Stromal cell of bone marrow (primary cell): Measurements from ENCODE around the gene STAG1.
A peak's percentile ranks its signal among the peaks of the same experiment; 100 is the strongest.
"Not testable (repeated sequence)": the region's sequence is repeated elsewhere in the genome, so short reads cannot be mapped to it uniquely, and the experiment has no call there.

ENCODE experiments used
- DNase-seq: peaks from one replicate; pipeline ENCODE4 v3.0.0-alpha.2; 2012; ENCODE audit warnings: low read depth

Gene STAG1

DNA sequence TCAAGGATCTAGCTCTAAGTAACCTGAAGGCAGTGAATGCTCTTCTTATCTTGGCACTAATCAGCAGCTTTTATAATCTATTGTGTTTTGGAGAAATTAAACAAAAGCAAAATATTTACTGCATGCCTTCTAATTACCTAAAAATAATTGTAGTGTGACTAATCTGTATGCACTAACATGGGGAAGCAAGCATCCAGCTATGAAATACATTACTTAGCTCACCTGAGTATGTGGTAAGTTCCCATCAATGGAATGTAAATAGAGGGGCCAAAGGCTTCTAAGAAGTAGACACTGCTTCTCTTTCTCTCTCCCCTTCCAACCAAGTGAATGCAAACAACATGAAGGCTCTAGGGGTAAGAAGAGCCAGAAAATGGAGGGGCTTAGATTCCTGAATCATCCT lies 165.6 kb downstream of the STAG1 start:
- DNase-seq, result no peak

DNA sequence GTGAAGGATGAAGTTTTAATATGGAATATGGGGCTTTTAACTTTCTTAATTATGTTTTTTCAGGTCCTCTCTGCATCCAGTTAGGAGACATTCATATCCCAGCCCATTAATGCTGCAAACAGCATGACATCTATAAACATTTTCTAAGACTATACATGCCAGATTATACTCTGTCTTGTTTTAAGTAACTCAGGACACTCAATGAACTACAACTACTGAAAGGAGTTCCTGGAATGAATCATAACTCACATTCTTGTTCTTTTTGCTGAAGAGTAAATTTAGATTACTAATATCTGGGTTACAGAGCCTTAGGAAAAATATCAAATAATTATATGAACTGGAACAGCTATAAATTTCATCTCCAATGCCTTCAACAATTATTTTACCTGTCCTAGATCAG lies 167.4 kb downstream of the STAG1 start:
- DNase-seq, result no peak

DNA sequence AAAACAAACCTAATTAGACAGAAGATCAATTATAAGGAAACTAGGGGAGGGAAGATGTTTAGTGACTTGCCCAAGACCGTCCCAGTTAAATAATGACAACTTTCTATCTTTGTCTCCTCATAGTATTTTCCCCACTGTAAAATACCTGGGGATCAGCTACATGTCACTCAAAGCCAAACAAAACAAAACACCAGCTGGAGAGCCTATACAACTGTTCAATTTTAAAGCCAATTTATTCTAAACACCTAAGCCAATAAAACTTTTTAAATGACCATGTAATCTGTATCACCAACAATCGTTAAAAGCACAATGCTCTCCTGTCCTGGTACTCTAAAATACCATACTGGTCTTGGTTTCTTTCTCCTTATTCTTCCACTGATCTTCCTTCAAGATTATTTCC lies 168.4 kb downstream of the STAG1 start:
- DNase-seq, result no peak

DNA sequence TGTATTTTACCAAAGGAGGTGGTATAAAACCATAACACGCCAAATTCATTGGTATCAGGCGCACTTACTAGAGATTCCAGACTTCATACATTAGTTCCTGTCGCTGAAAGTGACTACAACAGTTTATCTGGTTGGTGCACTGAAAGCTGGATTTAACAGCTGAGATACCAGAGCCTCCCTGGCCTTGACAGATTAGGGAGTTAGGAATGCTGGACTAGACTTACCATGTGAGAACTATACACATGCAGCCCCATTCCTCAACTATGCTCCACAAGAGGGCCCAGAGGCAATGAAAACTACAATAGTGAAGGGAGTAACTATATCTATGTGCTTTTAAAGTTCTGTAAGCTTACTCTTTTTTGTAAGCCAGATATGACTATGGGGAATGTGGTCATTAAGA lies 174.4 kb downstream of the STAG1 start:
- DNase-seq, result no peak

GRCh38 chr3:136576279-136577009 lies 175.7 kb downstream of the STAG1 start:
- DNase-seq, result no peak

- DNase-seq, result no peak
These were observed 184.5 kb downstream of the STAG1 start for GRCh38 chr3:136567599-136568188.

- not testable (repeated sequence) for DNase-seq
These were observed 187.2 kb downstream of the STAG1 start for GRCh38 chr3:136564962-136565361.

DNA sequence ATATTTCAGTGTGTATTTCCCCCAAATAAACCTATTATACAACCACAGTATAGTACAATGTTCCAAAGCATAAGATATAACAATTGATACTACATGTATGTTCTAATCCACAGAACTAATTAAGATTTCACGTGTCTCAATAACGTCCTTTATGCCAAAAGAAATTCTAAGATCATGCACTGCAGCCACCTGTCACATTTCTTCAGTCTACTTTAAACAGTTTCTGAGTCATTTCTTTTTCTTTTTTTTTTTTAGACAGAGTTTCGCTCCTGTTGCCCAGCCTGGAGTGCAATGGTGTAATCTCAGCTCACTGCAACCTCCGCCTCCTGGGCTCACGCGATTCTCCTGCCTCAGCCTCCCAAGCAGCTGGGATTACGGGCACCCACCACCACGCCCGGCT lies 190.2 kb downstream of the STAG1 start:
- DNase-seq, result no peak

GRCh38 chr3:136559896-136560295 lies 192.3 kb downstream of the STAG1 start:
- DNase-seq, result no peak

DNA sequence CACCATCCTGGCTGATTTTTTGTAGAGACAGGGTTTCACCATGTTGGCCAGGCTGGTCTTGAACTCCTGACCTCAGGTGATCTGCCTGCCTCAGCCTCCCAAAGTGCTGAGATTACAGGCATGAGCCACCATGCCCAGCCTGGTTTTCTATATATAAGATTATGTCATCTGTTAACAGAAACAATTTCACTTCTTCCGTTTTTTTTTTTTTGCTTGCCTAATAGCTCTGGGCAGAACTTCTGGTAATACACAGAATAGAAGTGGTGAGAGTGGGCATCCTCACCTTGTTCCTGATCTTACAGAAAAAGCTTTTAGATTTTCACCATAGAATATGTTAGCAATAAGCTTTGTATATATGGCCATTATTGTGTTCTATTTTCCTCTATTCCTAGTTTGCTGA lies 202.7 kb downstream of the STAG1 start:
- DNase-seq, result not testable (repeated sequence)

- no peak for DNase-seq
These were observed 204.9 kb downstream of the STAG1 start for GRCh38 chr3:136547293-136547692.

DNA sequence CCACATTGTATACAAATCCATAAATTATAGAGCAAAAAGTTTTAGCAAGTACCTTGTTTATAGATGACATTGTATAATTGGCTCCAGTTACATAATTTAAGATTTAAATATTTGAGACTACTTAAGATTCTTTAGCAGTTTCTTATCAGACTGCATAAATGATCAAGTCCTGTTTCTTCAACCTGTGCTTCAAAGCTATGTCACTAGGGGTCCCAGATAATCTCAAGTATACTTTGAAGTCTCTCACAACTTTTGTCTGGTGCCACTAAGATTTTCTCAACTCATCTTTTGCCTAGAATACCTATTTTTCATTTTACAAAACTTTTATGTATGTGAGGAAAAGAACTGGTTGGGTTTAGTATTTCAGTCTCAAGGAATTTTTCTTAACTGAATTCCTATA lies 205.5 kb downstream of the STAG1 start:
- no peak for DNase-seq

DNA sequence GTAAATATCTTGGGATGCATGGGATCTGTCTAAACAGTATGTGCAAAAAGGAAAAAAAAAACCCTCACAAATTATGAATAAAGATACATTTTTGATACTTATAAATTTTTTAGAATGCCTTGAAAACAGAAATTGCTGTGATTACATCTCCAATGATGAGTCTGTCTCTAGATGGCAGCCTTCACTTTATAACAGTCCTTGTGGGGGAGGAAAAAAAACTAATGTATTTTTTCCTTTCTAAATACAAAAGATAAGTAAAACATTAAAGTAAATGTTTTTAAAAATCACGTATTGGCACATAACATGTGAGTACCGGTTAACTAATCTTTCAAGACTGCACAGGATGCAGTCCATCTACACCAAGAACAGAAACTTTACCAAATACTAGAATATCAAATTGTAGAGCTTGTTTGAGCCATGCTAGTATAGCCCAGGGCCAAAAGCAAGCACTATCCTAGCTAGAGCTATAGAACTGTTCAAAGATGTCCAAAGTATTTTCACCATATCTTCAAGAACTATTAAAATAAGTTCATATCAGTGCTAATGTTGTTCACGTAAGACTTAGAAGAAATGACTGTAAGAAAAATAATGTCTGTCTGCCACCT lies 206.4 kb downstream of the STAG1 start:
- DNase-seq, result peak; percentile 32

- no peak for DNase-seq
These were observed 207.6 kb downstream of the STAG1 start for GRCh38 chr3:136544532-136544931.

- no peak for DNase-seq
These were observed 208.8 kb downstream of the STAG1 start for GRCh38 chr3:136543385-136543784.

DNA sequence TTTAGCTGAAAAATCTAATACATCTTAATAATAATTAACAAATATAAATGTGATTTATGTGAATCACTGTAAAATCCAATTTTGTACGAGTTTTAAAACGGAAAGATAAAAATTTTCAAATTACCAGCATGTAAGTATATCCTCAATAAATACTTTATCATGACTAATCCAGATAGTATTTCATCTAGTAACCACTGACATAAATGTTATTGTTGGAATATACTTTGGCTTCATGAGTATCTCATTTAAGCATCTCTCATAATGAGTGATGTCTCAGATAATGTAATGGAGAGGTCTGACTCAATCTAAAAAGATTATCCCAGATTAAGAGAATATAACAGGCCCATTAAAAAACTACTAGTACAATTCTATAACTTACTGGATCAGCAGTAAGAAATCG lies 216.3 kb downstream of the STAG1 start:
- DNase-seq, result no peak

- no peak for DNase-seq
These were observed 219.4 kb downstream of the STAG1 start for GRCh38 chr3:136532766-136533165.

GRCh38 chr3:136518102-136518501 lies 234.1 kb downstream of the STAG1 start:
- no peak for DNase-seq

DNA sequence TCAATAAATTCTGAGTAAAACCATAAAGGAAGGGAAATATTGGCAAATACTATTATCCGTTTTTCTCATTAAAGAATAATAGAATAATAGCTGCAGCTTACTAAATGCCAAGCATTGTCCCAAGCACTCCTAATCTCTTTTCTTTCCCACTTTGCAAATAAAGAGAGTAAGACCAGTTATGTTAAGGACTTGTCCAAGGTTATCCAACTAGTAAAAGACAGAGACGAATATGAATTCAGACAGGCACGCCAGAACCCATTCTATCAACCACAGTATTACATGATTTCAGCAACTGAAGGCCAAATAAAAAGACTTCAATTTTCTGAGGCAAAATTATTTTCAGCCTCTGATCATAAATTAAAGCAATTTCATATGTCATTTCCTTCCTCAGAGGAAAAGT lies 235.5 kb downstream of the STAG1 start:
- DNase-seq, result no peak

DNA sequence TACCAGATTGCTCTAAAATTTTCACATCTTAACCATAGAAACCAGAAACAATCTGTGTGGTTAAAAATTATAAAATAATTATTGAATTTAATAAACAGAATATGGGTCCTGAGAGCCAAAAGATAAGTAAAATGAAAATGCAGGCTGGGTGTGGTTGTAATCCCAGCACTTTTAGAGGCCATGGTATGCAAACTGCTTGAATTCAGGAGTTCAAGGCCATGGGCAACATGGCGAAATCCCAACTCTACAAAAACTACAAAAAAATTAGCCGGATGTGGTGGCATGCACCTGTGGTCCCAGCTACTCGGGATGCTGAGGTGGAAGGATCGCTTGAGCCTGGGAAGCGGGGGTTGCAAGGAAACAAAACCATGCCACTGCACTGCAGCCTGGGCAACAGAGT lies 236.1 kb downstream of the STAG1 start:
- no peak for DNase-seq

DNA sequence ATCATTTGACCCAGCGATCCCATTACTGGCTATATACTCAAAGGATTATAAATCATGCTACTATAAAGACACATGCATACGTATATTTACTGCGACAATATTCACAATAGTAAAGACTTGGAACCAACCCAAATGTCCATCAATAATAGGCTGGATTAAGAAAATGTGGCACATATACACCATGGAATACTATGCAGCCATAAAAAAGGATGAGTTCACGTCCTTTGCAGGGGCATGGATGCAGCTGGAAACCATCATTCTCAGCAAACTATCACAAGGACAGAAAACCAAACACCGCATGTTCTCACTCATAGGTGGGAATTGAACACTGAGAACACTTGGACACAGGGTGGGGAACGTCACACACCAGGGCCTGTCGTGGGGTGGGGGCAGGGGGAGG lies 237.6 kb downstream of the STAG1 start:
- not testable (repeated sequence) for DNase-seq

- no peak for DNase-seq
These were observed 238.8 kb downstream of the STAG1 start for GRCh38 chr3:136513367-136513766.

- peak; percentile 72 for DNase-seq
These were observed 239.8 kb downstream of the STAG1 start for GRCh38 chr3:136512381-136512780.

GRCh38 chr3:136505676-136506075 lies 246.5 kb downstream of the STAG1 start:
- DNase-seq, result no peak
